B cell (primary cell): ENCODE results near the gene NME7. TPM values are rescaled to one million over a fixed set of nuclear protein-coding genes. Genes with fewer than 3 reads are reported as not detected.

Experiments used
- ATAC-seq: fragments of 200-7000 bp; cut with Tn5 transposase; one replicate; pipeline ENCODE4 v1.10.0; 2021; ENCODE audit warnings: low read depth, mild to moderate bottlenecking, moderate number of reproducible peaks, moderate library complexity
- CTCF ChIA-PET: fragments of 350-600 bp; sonication (Branson Sonifier 250); formaldehyde crosslinking; loops from one replicate; lab custom pipeline; 2021; ENCODE audit warnings: antibody characterized with exemption, inconsistent platforms; lab: Charles Lee
- POLR2A ChIA-PET: fragments of 350-600 bp; sonication (Branson Sonifier 250); formaldehyde crosslinking; loops from one replicate; lab custom pipeline; 2021; ENCODE audit warnings: antibody characterized with exemption; lab: Charles Lee
- DNase-seq: peaks from one replicate; pipeline ENCODE4 v3.0.0; 2013
- H2AFZ ChIP-seq: 2 replicates; pipeline ENCODE4 v1.6.1; 2012; ENCODE audit warnings: mild to moderate bottlenecking, low read depth, low read length; ENCODE audit not compliant: insufficient read depth, poor library complexity, severe bottlenecking
- H3K27ac ChIP-seq, 2 donors: 1 replicate in 1 of 2; 2 replicates in 1 of 2; pipeline ENCODE4 v1.5.1; 2012 to 2013; ENCODE audit warnings: low read length in 2 of 2, mild to moderate bottlenecking in 2 of 2, moderate library complexity in 1 of 2
- H3K27me3 ChIP-seq, 4 experiments: fragments of 200-600 bp in 1 of 4; sonication (generic) in 1 of 4; replicated peaks in 1 of 4; 1 replicate in 2 of 4; 2 replicates in 2 of 4; pipeline versions ENCODE4 v1.6.1 to v1.7.0; 2013 to 2016; ENCODE audit warnings: low read length in 3 of 4, mild to moderate bottlenecking in 2 of 4, mixed read lengths in 1 of 4, moderate library complexity in 1 of 4; ENCODE audit not compliant: insufficient read depth in 4 of 4, control insufficient read depth in 3 of 4; ENCODE audit errors: control extremely low read depth in 1 of 4
- H3K36me3 ChIP-seq, 2 experiments: replicated peaks in 1 of 2; 1 replicate in 1 of 2; 2 replicates in 1 of 2; pipeline versions ENCODE4 v1.6.1 to v1.7.1; 2013; ENCODE audit warnings: low read length in 1 of 2; ENCODE audit not compliant: insufficient read depth in 2 of 2, control insufficient read depth in 1 of 2; ENCODE audit errors: control extremely low read depth in 1 of 2, extremely low read depth in 1 of 2
- H3K4me1 ChIP-seq, 2 donors: fragments of 200-600 bp in 1 of 2; sonication (generic) in 1 of 2; 1 replicate in 1 of 2; 2 replicates in 1 of 2; pipeline versions ENCODE4 v1.5.1 to v1.6.1; 2013 to 2017; ENCODE audit warnings: low read length in 2 of 2; ENCODE audit not compliant: control insufficient read depth in 2 of 2, insufficient read depth in 2 of 2
- H3K4me2 ChIP-seq: replicated peaks from 2 replicates; pipeline ENCODE3; 2012; ENCODE audit warnings: mild to moderate bottlenecking, low read depth, low read length; ENCODE audit not compliant: poor library complexity, severe bottlenecking
- H3K4me3 ChIP-seq, 5 experiments: fragments of 200-600 bp in 1 of 5; sonication (generic) in 1 of 5; 1 replicate in 3 of 5; 2 replicates in 2 of 5; pipeline versions ENCODE4 v1.5.1 to v1.7.0; 2011 to 2016; ENCODE audit warnings: low read length in 4 of 5, mild to moderate bottlenecking in 4 of 5, low read depth in 2 of 5, control low read depth in 1 of 5, moderate library complexity in 1 of 5; ENCODE audit not compliant: insufficient read depth in 1 of 5; ENCODE audit errors: control extremely low read depth in 1 of 5, extremely low read depth in 1 of 5
- H3K79me2 ChIP-seq: fragments of 200-600 bp; sonication (generic); one replicate; pipeline ENCODE4 v1.6.0; 2016; ENCODE audit warnings: low read length; ENCODE audit not compliant: control insufficient read depth, insufficient read depth
- H3K9ac ChIP-seq: fragments of 200-600 bp; sonication (generic); 2 replicates; pipeline ENCODE4 v1.6.1; 2017; ENCODE audit warnings: mild to moderate bottlenecking, low read length, moderate library complexity
- H3K9me3 ChIP-seq, 3 donors: one replicate each; pipeline versions ENCODE4 v1.6.1 to v1.7.1; 2013; ENCODE audit warnings: low read length in 2 of 3; ENCODE audit not compliant: control insufficient read depth in 2 of 3, insufficient read depth in 1 of 3; ENCODE audit errors: control extremely low read depth in 1 of 3
- H4K20me1 ChIP-seq: 2 replicates; pipeline ENCODE4 v1.6.0; 2012; ENCODE audit warnings: mild to moderate bottlenecking, low read length; ENCODE audit not compliant: insufficient read depth, control insufficient read depth, poor library complexity, severe bottlenecking
- H3K27ac Mint-ChIP-seq: one replicate; pipeline ENCODE4 v1.8.0; 2021; ENCODE audit warnings: mixed read lengths
- H3K27me3 Mint-ChIP-seq: one replicate; pipeline ENCODE4 v1.8.0; 2021; ENCODE audit warnings: mixed read lengths
- H3K4me1 Mint-ChIP-seq: one replicate; pipeline ENCODE4 v1.8.0; 2021; ENCODE audit warnings: mixed read lengths
- H3K4me3 Mint-ChIP-seq: one replicate; pipeline ENCODE4 v1.8.0; 2021; ENCODE audit warnings: mixed read lengths
- H3K9me3 Mint-ChIP-seq: one replicate; pipeline ENCODE4 v1.8.0; 2022; ENCODE audit warnings: mixed read lengths; ENCODE audit not compliant: insufficient read depth
- CTCF ChIP-seq: fragments of 200-600 bp; IDR thresholded peaks from one replicate; pipeline ENCODE4 v1.8.0; 2022; ENCODE audit warnings: antibody characterized with exemption, mild to moderate bottlenecking
- EZH2 ChIP-seq: IDR thresholded peaks from 2 replicates; pipeline ENCODE4 v1.6.1; 2012; ENCODE audit warnings: borderline replicate concordance, low read depth, mild to moderate bottlenecking, moderate library complexity, low read length; ENCODE audit not compliant: insufficient read depth, poor library complexity, severe bottlenecking
- WGBS: methylation state at CpG from one replicate; pipeline ENCODE4 v1.1.5; 2013; ENCODE audit warnings: missing lambda C conversion rate; ENCODE audit not compliant: insufficient coverage; 5-methylcytosine and 5-hydroxymethylcytosine counted together
- intact Hi-C: fragments of 100-400 bp; cut with micrococcal nuclease; formaldehyde crosslinking; loops from one replicate; pipeline ENCODE4 v1.10.0; 2022
- polyA plus RNA-seq: library from polyadenylated mRNA; depleted of rRNA; stranded (reverse); fragments of >200 nt; gene quantifications from 2 replicates; pipeline ENCODE4 v1.2.3, GENCODE V29; 2012
- total RNA-seq, 2 donors: library from RNA; stranded (reverse); fragments of 120-200 nt in 1 of 2; gene quantifications; 1 replicate in 1 of 2; 2 replicates in 1 of 2; pipeline versions ENCODE4 v1.2.3 to v1.2.4, GENCODE V29; 2013 to 2022

Gene NME7
- total and polyA plus RNA-seq, 2 donors (not counting 1 experiment from before 2014, with no cell fraction given), result 3.3 to 14.3 TPM

DNA sequence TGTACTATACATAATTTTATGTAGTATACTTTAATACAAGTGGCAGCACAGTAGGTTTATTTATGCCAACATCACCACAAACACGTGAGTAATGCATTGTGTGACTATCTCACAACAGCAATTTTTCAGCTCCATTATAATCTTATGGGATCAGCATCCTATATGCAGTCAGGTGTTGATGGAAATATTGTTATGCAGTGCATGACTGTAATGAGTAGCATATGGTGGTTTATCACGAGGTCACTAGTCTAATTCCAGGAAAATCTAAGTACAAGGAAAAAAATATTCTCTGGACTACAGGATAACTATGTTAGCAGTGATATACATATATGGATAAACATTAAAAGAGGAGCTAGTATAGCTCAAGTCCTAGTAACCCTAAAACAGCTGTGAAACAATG, 192.1 kb downstream of the NME7 start:
- H3K27me3 ChIP-seq, result no peaks in the 10 kb centered on the region
- ATAC-seq (no peak), DNase-seq (no peak)
- H3K9me3 ChIP-seq, result peaks cover 0 to 3% (median 0%) of the 10 kb centered on the region in 3 donors
- Mint-ChIP-seq H3K4me3 (no peak overlapping the region), H3K27ac (no peak overlapping the region), H3K9me3 (no peaks in the 10 kb centered on the region), H3K27me3 (no peaks in the 10 kb centered on the region), H3K4me1 (no peaks in the 10 kb centered on the region)
- TF ChIP-seq EZH2, result no peak
- TF ChIP-seq CTCF, result no peak
- no CpG with 5 or more reads among the region's 2 CpGs for WGBS
- intact Hi-C loops, result no loop called here
- H3K4me1 ChIP-seq, result no peaks in the 10 kb centered on the region
- H3K4me3 ChIP-seq, result no peak overlapping the region
- POLR2A ChIA-PET, result no interaction called here
- H3K79me2 ChIP-seq, result no peaks in the 10 kb centered on the region
- no peak overlapping the region for H3K4me2 ChIP-seq
- H4K20me1 ChIP-seq, result no peaks in the 10 kb centered on the region
- no peaks in the 10 kb centered on the region for H3K36me3 ChIP-seq
- H3K27ac ChIP-seq, result no peak overlapping the region
- CTCF ChIA-PET, result no interaction called here
- no peak overlapping the region for H3K9ac ChIP-seq
- H2AFZ ChIP-seq, result no peak overlapping the region

- Histone ChIP-seq H3K9me3 (no peaks in the 10 kb centered on the region), H3K4me2 (no peak overlapping the region), H3K4me3 (no peak overlapping the region), H3K27ac (no peak overlapping the region), H3K36me3 (no peaks in the 10 kb centered on the region), H4K20me1 (no peaks in the 10 kb centered on the region), H3K9ac (no peak overlapping the region), H2AFZ (no peak overlapping the region), H3K79me2 (no peaks in the 10 kb centered on the region), H3K27me3 (no peaks in the 10 kb centered on the region), H3K4me1 (no peaks in the 10 kb centered on the region)
- H3K4me1 Mint-ChIP-seq, result peaks cover 3% of the 10 kb centered on the region
- TF ChIP-seq EZH2 (no peak), CTCF (no peak)
- H3K4me3 Mint-ChIP-seq, result no peak overlapping the region
- CTCF ChIA-PET, result no interaction called here
- H3K27ac Mint-ChIP-seq, result no peak overlapping the region
- no peaks in the 10 kb centered on the region for H3K27me3 Mint-ChIP-seq
- no peak for DNase-seq
- POLR2A ChIA-PET, result no interaction called here
- WGBS, result no CpG with 5 or more reads among the region's 5 CpGs
- ATAC-seq, result no peak
- intact Hi-C loops, result no loop called here
- no peaks in the 10 kb centered on the region for H3K9me3 Mint-ChIP-seq
Measured at GRCh38 chr1:169163059-169163458, 204.5 kb downstream of the NME7 start.
